ENCODE measurements around the gene GIT1. TPM values are rescaled to one million over a fixed set of nuclear protein-coding genes. Genes with fewer than 3 reads are reported as not detected.

Gene GIT1
- total RNA-seq, 2 experiments from 2014 or later, result 60.5 to 74.1 TPM

GRCh38 chr17:29611351-29612093, 22.1 kb upstream of the GIT1 start:
- Mint-ChIP-seq H3K36me3 (ENCODE audit: low read depth) (peaks cover 2% of the 10 kb centered on the region), H3K27ac (no peak overlapping the region), H3K27me3 (peaks cover 2% of the 10 kb centered on the region), H3K4me1 (peaks cover 27% of the 10 kb centered on the region), H3K9me3 (ENCODE audit: low read depth) (no peaks in the 10 kb centered on the region), H3K4me3 (no peak overlapping the region)
- ChIA-PET POLR2A (no interaction called here), CTCF (interaction anchor here (0.6 to 3.8 kb wide), 3 partner anchors 11 to 466 kb away, joined by 3 to 26 read pairs (median 7); partner anchors contain the start of gene ANKRD13B)
- DNase-seq (no peak), ATAC-seq (no peak)
- intact Hi-C loops (cut with DNase I, micrococcal nuclease), result loop anchor here in 1 of 2 experiments (10.0 kb wide), 1 partner anchor 887 kb away; the partner anchor contains the start of genes NEK8 and TLCD1

DNA sequence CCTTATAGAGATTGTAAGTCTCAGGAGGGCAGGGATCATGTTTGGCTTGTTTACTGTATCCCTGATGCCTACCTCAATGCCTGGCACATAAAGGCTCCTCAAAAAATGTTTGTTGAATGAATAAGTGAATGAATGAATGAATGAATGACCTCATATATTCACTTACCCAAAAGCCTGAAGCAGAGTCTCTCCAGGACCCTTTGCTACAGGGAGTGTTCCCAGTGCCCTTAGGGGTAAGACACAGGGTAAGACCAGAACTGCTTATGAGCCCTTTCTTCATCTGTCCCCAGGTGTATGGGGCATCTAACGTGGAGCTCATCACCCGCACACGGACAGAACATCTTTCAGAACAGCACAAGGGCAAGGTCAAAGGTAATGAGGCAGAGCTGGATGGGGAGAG, 20.9 kb upstream of the GIT1 start:
- Mint-ChIP-seq H3K4me3 (no peak overlapping the region), H3K9me3 (ENCODE audit: low read depth) (no peaks in the 10 kb centered on the region), H3K4me1 (peaks cover 18% of the 10 kb centered on the region), H3K27ac (no peak overlapping the region), H3K27me3 (no peaks in the 10 kb centered on the region), H3K36me3 (ENCODE audit: low read depth) (peaks cover 2% of the 10 kb centered on the region)
- CTCF ChIA-PET, result interaction anchor here (0.9 to 3.8 kb wide), 2 partner anchors 19 to 43 kb away, joined by 4 to 26 read pairs; partner anchors contain the start of genes ANKRD13B and TP53I13
- POLR2A ChIA-PET, result no interaction called here
- no peak for ATAC-seq
- intact Hi-C loops (cut with DNase I, micrococcal nuclease), result loop anchor here in 1 of 2 experiments (10.0 kb wide), 1 partner anchor 886 kb away; the partner anchor contains the start of genes NEK8 and TLCD1
- DNase-seq, result no peak

GRCh38 chr17:29608986-29609385, 19.5 kb upstream of the GIT1 start:
- Mint-ChIP-seq H3K27ac (no peak overlapping the region), H3K36me3 (ENCODE audit: low read depth) (peaks cover 2% of the 10 kb centered on the region), H3K9me3 (ENCODE audit: low read depth) (no peaks in the 10 kb centered on the region), H3K4me3 (no peak overlapping the region), H3K27me3 (no peaks in the 10 kb centered on the region), H3K4me1 (peaks cover 4% of the 10 kb centered on the region)
- no peak for DNase-seq
- POLR2A ChIA-PET, result no interaction called here
- intact Hi-C loops (cut with DNase I, micrococcal nuclease), result no loop called here
- CTCF ChIA-PET, result interaction anchor here (0.6 to 2.9 kb wide), 5 partner anchors 9 to 482 kb away, joined by 3 to 13 read pairs (median 3); partner anchors contain the start of gene ANKRD13B
- ATAC-seq, result no peak

DNA sequence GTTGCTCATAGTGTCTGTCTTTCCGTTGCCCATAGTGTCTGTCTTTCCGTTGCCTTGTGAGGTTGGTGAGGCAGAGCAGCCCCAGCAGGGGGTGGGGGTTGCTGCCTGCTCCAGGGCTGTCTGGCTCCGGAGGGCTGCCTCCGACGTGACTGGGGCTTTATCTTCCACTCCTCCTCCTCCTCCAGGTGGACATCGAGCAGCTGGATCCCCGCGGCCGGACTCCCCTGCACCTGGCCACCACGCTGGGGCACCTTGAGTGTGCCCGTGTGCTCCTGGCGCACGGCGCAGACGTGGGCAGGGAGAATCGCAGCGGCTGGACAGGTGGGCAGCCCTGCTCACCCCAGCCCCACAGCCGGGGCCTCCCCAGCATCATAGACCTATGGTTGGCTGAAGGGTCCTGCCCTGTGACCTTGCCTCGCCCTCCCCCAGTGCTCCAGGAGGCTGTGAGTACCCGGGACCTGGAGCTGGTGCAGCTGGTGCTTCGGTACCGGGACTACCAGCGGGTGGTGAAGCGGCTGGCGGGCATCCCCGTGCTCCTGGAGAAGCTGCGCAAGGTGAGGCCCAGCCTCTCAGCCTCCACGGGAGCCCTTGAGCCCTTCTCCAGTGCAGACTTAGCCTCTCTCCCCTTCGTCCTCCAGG, 18.2 kb upstream of the GIT1 start:
- Mint-ChIP-seq H3K36me3 (ENCODE audit: low read depth) (no peaks in the 10 kb centered on the region), H3K27ac (no peak overlapping the region), H3K4me1 (no peaks in the 10 kb centered on the region), H3K27me3 (no peaks in the 10 kb centered on the region), H3K9me3 (ENCODE audit: low read depth) (no peaks in the 10 kb centered on the region), H3K4me3 (no peak overlapping the region)
- ChIA-PET CTCF (interaction anchor here (0.6 to 2.9 kb wide), 5 partner anchors 10 to 306 kb away, joined by 3 to 13 read pairs (median 5); partner anchors contain the start of gene ANKRD13B), POLR2A (interaction anchor here (0.6 kb wide), 1 partner anchor 208 kb away, joined by 3 read pairs; no protein-coding TSS in a partner anchor)
- DNase-seq (no peak), ATAC-seq (no peak)
- intact Hi-C loops (cut with DNase I, micrococcal nuclease), result no loop called here

DNA sequence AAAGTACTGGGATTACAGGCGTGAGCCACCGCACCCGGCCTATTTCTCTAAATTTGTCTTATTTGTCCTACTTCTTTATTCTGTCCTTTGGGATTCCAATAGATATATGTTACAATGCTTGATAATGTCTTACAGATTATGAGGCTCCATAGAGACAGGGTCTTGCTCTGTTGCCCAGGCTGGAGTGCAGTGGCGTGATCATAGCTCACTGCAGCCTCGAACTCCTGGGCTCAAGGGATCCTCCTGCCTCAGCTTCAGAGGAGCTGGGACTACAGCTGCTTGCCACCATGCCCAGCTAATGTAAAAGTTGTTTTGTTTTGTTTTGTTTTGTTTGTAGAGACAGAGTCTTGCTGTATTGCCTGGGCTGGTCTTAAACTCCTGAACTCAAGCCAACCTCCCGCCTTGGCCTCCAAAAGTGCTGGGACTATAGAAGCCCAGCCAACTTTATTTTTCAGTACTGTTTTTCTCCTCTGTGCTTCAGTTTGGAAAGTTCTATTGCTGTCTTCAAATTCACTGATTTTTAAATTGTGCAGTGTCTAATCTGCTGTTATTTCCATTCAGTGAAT, 13.7 kb upstream of the GIT1 start:
- DNase-seq (no peak), ATAC-seq (no peak)
- no peak overlapping the region for H3K27ac Mint-ChIP-seq
- ChIA-PET CTCF (no interaction called here), POLR2A (no interaction called here)
- no peaks in the 10 kb centered on the region for H3K9me3 Mint-ChIP-seq (ENCODE audit: low read depth)
- peaks cover 3% of the 10 kb centered on the region for H3K4me1 Mint-ChIP-seq
- no peaks in the 10 kb centered on the region for H3K27me3 Mint-ChIP-seq
- no peak overlapping the region for H3K4me3 Mint-ChIP-seq
- H3K36me3 Mint-ChIP-seq (ENCODE audit: low read depth), result no peaks in the 10 kb centered on the region
- intact Hi-C loops (cut with DNase I, micrococcal nuclease), result no loop called here

DNA sequence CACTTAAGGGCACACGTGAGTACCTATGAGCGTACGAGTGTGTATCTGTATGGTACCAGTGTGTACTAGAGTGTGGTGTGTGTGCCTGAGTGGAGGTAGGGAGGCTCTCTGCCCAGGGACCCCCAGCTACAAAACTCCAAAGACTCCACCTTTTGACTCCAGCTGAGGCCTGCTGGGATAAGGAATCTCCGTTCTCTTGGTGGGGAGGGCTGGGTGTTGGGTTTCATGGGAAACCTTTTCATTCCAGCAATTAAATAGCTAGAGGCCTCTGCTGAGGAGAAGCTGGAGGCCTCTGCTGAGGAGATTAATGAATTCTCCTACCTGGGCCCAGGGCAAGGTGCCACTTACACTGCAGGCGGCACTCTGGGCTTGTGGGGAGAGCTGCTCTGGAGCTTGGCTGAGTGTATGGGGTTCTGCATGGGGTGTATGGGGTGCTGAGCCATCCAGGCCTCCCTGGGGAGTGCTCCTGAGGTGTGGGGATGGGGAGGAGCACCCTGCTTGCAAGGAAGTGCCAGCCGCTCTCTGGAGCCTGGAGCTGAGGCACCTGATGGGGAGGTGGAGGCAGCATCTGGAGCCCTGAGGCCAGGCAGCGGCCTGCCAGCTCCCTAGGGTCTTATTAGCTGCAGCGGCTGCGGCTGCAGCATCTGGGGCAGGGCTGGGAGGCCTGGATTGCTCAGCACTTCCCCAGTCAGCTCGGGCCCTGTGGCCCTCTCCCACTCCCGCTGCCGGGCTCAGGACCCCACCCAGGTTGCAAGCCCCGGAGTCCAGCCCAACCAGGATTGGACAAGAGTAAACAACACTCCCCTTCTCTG, 8.1 kb upstream of the GIT1 start:
- no peaks in the 10 kb centered on the region for H3K9me3 Mint-ChIP-seq (ENCODE audit: low read depth)
- no peak for DNase-seq
- ChIA-PET CTCF (interaction anchor here (0.6 to 1.0 kb wide), 2 partner anchors 19 to 234 kb away, joined by 3 read pairs; no protein-coding TSS in a partner anchor), POLR2A (no interaction called here)
- H3K36me3 Mint-ChIP-seq (ENCODE audit: low read depth), result no peaks in the 10 kb centered on the region
- no peak overlapping the region for H3K27ac Mint-ChIP-seq
- no peak for ATAC-seq
- no peaks in the 10 kb centered on the region for H3K27me3 Mint-ChIP-seq
- peaks cover 8% of the 10 kb centered on the region for H3K4me1 Mint-ChIP-seq
- H3K4me3 Mint-ChIP-seq, result no peak overlapping the region
- intact Hi-C loops (cut with DNase I, micrococcal nuclease), result no loop called here

DNA sequence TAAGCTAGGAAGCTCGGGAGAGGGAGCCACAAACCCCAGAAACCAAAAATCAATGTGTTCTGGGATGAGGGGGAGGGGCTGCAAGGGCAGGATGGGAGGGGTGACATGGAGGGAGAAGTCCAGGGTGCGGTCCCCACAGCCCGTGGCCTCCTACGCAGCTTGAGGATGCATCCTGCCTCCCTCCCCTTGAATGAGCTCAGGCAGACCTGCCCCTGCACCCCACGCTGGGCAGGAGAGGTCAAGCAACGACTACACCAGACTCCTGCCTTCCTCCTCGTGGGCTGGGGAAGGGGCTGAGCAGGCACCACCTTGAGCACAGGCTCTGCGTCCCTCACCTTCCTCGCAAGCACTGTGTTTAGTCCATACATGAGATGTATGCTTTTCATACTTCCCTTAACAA, 7.4 kb upstream of the GIT1 start:
- H3K36me3 Mint-ChIP-seq (ENCODE audit: low read depth), result no peaks in the 10 kb centered on the region
- no peaks in the 10 kb centered on the region for H3K27me3 Mint-ChIP-seq
- peaks cover 16% of the 10 kb centered on the region for H3K4me1 Mint-ChIP-seq
- H3K9me3 Mint-ChIP-seq (ENCODE audit: low read depth), result no peaks in the 10 kb centered on the region
- intact Hi-C loops (cut with DNase I, micrococcal nuclease), result no loop called here
- CTCF ChIA-PET, result interaction anchor here (0.6 to 1.0 kb wide), 3 partner anchors 20 to 234 kb away, joined by 3 to 4 read pairs (median 3); no protein-coding TSS in a partner anchor
- no peak for ATAC-seq
- no peak for DNase-seq
- no peak overlapping the region for H3K27ac Mint-ChIP-seq
- POLR2A ChIA-PET, result interaction anchor here (0.9 kb wide), 1 partner anchor 18 kb away, joined by 4 read pairs; no protein-coding TSS in a partner anchor
- no peak overlapping the region for H3K4me3 Mint-ChIP-seq

DNA sequence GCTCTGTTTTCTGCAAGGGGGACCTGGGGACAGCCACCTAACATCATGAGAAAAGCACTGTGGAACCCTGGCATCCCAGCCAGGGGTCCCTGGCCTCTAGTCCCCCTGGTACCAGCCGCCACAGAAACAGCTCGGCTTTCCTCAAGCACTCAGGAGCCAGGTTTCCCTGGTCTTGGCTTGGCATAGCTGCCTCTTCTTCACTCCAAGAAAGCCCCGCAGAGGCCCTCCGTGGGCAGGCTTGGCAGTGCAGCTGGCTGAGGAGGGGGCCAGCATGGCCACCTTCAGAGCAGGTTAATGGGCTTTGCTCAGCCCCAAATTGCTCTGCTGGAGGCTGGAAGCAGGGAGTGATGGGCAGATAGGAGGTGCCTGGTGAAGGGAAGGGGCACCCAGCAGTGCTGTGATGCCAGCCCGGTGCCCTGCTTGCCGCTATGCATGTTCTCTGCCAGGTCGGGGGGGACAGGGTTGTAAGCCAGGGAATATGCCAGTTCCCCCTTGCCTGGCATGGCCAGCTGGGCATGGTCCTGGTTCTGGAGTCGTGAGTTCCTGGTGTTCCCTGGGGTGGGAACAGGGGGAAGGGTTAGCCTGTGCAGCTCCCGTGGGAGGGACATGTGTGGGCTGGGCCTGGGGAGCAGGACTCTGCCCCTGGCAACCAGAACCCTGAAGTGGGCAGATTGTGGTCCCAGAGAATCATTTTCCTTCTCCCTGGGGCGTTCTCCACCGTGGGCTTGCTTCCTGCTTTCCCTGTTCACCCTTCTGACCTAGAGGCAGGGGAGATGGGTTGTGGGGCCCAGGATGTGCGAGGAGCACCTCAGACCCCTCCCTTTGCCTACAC, 6.7 kb upstream of the GIT1 start:
- Mint-ChIP-seq H3K36me3 (ENCODE audit: low read depth) (no peaks in the 10 kb centered on the region), H3K27me3 (no peaks in the 10 kb centered on the region), H3K27ac (no peak overlapping the region), H3K4me1 (peaks cover 22% of the 10 kb centered on the region), H3K9me3 (ENCODE audit: low read depth) (no peaks in the 10 kb centered on the region), H3K4me3 (no peak overlapping the region)
- intact Hi-C loops (cut with DNase I, micrococcal nuclease), result no loop called here
- ChIA-PET CTCF (interaction anchor here (0.7 kb wide), 2 partner anchors 22 to 183 kb away, joined by 3 to 4 read pairs; no protein-coding TSS in a partner anchor), POLR2A (interaction anchor here (0.9 kb wide), 1 partner anchor 19 kb away, joined by 4 read pairs; no protein-coding TSS in a partner anchor)
- DNase-seq, result no peak
- no peak for ATAC-seq

DNA sequence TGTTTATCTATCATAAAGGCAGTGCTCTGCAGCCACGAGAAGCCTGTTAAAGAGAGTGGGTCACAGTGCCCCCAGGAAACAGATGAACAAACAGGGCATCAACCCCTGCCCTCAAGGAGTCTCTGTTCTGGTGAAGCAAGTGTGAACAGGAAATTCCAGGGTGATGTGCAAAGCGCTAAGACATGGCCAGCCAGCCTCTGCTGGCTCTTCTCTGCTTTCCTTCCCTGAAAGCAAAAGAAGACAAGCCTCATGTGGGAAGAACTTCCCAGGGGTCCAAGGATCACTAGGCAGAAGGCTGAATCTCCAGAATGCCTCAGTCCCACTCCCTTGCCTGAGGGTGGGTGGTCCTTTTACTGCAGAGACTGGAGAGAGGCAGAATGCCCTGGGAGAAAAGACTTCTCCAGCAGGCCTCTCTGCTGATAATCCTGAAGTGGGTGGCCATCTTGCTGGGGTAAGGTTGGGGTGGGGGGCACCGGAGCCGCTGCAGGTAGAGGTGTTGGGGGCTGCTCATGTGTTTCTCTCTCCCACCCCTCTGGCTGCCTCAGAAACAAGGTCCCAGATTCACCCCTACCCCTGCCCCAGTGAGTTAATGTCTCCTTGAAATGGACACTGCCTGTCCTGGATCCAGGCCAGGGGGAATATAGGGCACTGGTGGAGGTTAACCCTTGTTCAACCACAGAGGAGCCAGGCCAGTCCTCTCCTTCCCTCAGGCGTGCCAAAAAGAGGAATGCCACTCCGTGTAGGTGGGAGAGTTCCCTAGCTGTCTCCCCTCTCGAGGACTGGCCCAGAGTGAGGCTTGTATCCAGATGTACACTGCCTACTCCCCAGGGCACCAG, 5.9 kb upstream of the GIT1 start:
- Mint-ChIP-seq H3K4me1 (peaks cover 28% of the 10 kb centered on the region), H3K36me3 (ENCODE audit: low read depth) (no peaks in the 10 kb centered on the region), H3K4me3 (peak overlapping the region; percentile 74), H3K27ac (no peak overlapping the region), H3K27me3 (no peaks in the 10 kb centered on the region), H3K9me3 (ENCODE audit: low read depth) (no peaks in the 10 kb centered on the region)
- ChIA-PET POLR2A (no interaction called here), CTCF (interaction anchor here (1.3 to 5.0 kb wide), 2 partner anchors 18 to 21 kb away, joined by 5 to 79 read pairs; no protein-coding TSS in a partner anchor)
- DNase-seq, result no peak
- intact Hi-C loops (cut with DNase I, micrococcal nuclease), result no loop called here
- no peak for ATAC-seq
